Measurements from ENCODE around the gene MNT. TPM values are rescaled to one million over a fixed set of nuclear protein-coding genes. Genes with fewer than 3 reads are reported as not detected.
A peak's percentile ranks its signal among the peaks of the same experiment; 100 is the strongest.

Gene MNT
- total and polyA plus RNA-seq, 9 of the 15 experiments (the other 6 are each of a cell fraction or from before 2014, with no cell fraction given), result 0.18 to 23.8 (median 5.3) TPM

- TF ChIP-seq, protein P1, sequence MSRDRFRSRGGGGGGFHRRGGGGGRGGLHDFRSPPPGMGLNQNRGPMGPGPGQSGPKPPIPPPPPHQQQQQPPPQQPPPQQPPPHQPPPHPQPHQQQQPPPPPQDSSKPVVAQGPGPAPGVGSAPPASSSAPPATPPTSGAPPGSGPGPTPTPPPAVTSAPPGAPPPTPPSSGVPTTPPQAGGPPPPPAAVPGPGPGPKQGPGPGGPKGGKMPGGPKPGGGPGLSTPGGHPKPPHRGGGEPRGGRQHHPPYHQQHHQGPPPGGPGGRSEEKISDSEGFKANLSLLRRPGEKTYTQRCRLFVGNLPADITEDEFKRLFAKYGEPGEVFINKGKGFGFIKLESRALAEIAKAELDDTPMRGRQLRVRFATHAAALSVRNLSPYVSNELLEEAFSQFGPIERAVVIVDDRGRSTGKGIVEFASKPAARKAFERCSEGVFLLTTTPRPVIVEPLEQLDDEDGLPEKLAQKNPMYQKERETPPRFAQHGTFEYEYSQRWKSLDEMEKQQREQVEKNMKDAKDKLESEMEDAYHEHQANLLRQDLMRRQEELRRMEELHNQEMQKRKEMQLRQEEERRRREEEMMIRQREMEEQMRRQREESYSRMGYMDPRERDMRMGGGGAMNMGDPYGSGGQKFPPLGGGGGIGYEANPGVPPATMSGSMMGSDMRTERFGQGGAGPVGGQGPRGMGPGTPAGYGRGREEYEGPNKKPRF (IDR thresholded peaks at IDR 0.05; ENCODE audit: low read depth, low read length), result no peak
- TF ChIP-seq, protein P2, sequence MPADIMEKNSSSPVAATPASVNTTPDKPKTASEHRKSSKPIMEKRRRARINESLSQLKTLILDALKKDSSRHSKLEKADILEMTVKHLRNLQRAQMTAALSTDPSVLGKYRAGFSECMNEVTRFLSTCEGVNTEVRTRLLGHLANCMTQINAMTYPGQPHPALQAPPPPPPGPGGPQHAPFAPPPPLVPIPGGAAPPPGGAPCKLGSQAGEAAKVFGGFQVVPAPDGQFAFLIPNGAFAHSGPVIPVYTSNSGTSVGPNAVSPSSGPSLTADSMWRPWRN (IDR thresholded peaks at IDR 0.05; ENCODE audit: low read depth), result 0 out of 2 replicates have a peak, but pooled peaks have one; percentile 4
- TF ChIP-seq FOS (IDR thresholded peaks at IDR 0.05; ENCODE audit: extremely low read depth, insufficient read length), result peak; percentile 10
- TF ChIP-seq ILK (tag; IDR thresholded peaks at IDR 0.05; ENCODE audit: borderline replicate concordance, low read depth), result no peak
- no peak for TF ChIP-seq ILF3 (IDR thresholded peaks at IDR 0.05; ENCODE audit: borderline replicate concordance)
- TF ChIP-seq FOSL1 (tag; conservative IDR thresholded peaks at IDR 0.05), result peak; percentile 94
- no peak for TF ChIP-seq TRIM28 (IDR thresholded peaks at IDR 0.05)
- TF ChIP-seq BRD9 (IDR thresholded peaks at IDR 0.05; ENCODE audit: low read depth, partially characterized antibody), result peak; percentile 91
- TF ChIP-seq TAF9B (IDR thresholded peaks at IDR 0.05; ENCODE audit: partially characterized antibody), result peak; percentile 34
- 0 out of 2 replicates have a peak, but pooled peaks have one; percentile 37 for TF ChIP-seq ZNF561 (CRISPR knock-in tag; conservative IDR thresholded peaks at IDR 0.05)
- TF ChIP-seq CREM (IDR thresholded peaks at IDR 0.05; ENCODE audit: low read depth), result peak; percentile 18; the same call in 1 of the 2 replicates
- TF ChIP-seq ZNF408 (CRISPR knock-in tag; IDR thresholded peaks at IDR 0.05; ENCODE audit: low read depth), result no peak
- peak; percentile 60 for TF ChIP-seq C11orf30 (IDR thresholded peaks at IDR 0.05; ENCODE audit: low read depth)
- TF ChIP-seq KAT7 (CRISPR knock-in tag; IDR thresholded peaks at IDR 0.05; ENCODE audit: borderline replicate concordance), result peak; percentile 80; the same call in 1 of the 2 replicates
- peak; percentile 95 for TF ChIP-seq VEZF1 (CRISPR knock-in tag; IDR thresholded peaks at IDR 0.05)
- TF ChIP-seq ZNF57 (CRISPR knock-in tag; IDR thresholded peaks at IDR 0.05), result no peak
- no peak for TF ChIP-seq E2F3 (CRISPR knock-in tag; IDR thresholded peaks at IDR 0.05)
- TF ChIP-seq ERF (CRISPR knock-in tag; IDR thresholded peaks at IDR 0.05), result 0 out of 2 replicates have a peak, but pooled peaks have one; percentile 56
- 0 out of 2 replicates have a peak, but pooled peaks have one; percentile 29 for TF ChIP-seq XRCC5 (IDR thresholded peaks at IDR 0.05; ENCODE audit: low read depth, low read length)
- 0 out of 4 replicates have a peak, but pooled peaks of 1 of the 2 experiments have one; percentile 55 for TF ChIP-seq NONO (IDR thresholded peaks at IDR 0.05; ENCODE audit: low read depth in 2 of 2, low read length in 1 of 2)
- TF ChIP-seq HDGF (IDR thresholded peaks at IDR 0.05), result 0 out of 2 replicates have a peak, but pooled peaks have one; percentile 67
Measured at GRCh38 chr17:2398655-2399571, 1.9 kb downstream of the MNT start (continued).

All from K562 (cell line).